GM06990 (cell line): ENCODE data around the gene NT5M.

Experiments used
- DNase-seq: peaks from one replicate; pipeline ENCODE4 v3.0.0-alpha.2; 2011; ENCODE audit not compliant: insufficient read length; ENCODE audit errors: extremely low read depth
- H3K27me3 ChIP-seq: replicated peaks from 2 replicates; pipeline ENCODE4 v1.6.0; 2011; ENCODE audit warnings: low read length; ENCODE audit not compliant: control insufficient read depth, insufficient read depth
- H3K36me3 ChIP-seq: 2 replicates; pipeline ENCODE4 v1.5.1; 2011; ENCODE audit warnings: low read length; ENCODE audit not compliant: control insufficient read depth, insufficient read depth
- H3K4me3 ChIP-seq: replicated peaks from 2 replicates; pipeline ENCODE4 v1.5.1; 2011; ENCODE audit warnings: low read depth, mild to moderate bottlenecking, control low read depth, low read length
- CTCF ChIP-seq: IDR thresholded peaks from 2 replicates; pipeline ENCODE4 v1.5.1; 2011; ENCODE audit warnings: low read length, control low read depth, mild to moderate bottlenecking, inconsistent platforms; ENCODE audit not compliant: insufficient read depth, poor library complexity, severe bottlenecking

Gene NT5M

GRCh38 chr17:17375841-17376240, 72.7 kb downstream of the NT5M start:
- Histone ChIP-seq H3K27me3 (no peaks in the 10 kb centered on the region; the same call in none of the 2 replicates), H3K4me3 (no peak overlapping the region), H3K36me3 (no peaks in the 10 kb centered on the region)
- no peak for TF ChIP-seq CTCF
- DNase-seq: no peak

- Histone ChIP-seq H3K4me3 (no peak overlapping the region), H3K36me3 (no peaks in the 10 kb centered on the region), H3K27me3 (no peaks in the 10 kb centered on the region; the same call in none of the 2 replicates)
- no peak for TF ChIP-seq CTCF
- no peak for DNase-seq
Observed at GRCh38 chr17:17376362-17376761, 73.2 kb downstream of the NT5M start.

- DNase-seq: no peak
- Histone ChIP-seq H3K4me3 (no peak overlapping the region), H3K27me3 (no peaks in the 10 kb centered on the region; the same call in none of the 2 replicates), H3K36me3 (no peaks in the 10 kb centered on the region)
- no peak for TF ChIP-seq CTCF
Observed at GRCh38 chr17:17377071-17377967, 74.1 kb downstream of the NT5M start.

- no peak for DNase-seq
- H3K36me3 ChIP-seq: no peaks in the 10 kb centered on the region
- H3K27me3 ChIP-seq: no peaks in the 10 kb centered on the region; the same call in none of the 2 replicates
- no peak overlapping the region for H3K4me3 ChIP-seq
- no peak for TF ChIP-seq CTCF
Observed at GRCh38 chr17:17379197-17379991, 76.2 kb downstream of the NT5M start.

- TF ChIP-seq CTCF: no peak
- H3K27me3 ChIP-seq: no peaks in the 10 kb centered on the region; the same call in none of the 2 replicates
- no peak for DNase-seq
Observed at GRCh38 chr17:17380145-17380925, 77.2 kb downstream of the NT5M start.

More at GRCh38 chr17:17380145-17380925, 77.2 kb downstream of the NT5M start:
- Histone ChIP-seq H3K36me3 (no peaks in the 10 kb centered on the region), H3K4me3 (no peak overlapping the region)
